Measurements from ENCODE around the gene PPP1R12B.
A peak's percentile ranks its signal among the peaks of the same experiment; 100 is the strongest.

Gene PPP1R12B

DNA sequence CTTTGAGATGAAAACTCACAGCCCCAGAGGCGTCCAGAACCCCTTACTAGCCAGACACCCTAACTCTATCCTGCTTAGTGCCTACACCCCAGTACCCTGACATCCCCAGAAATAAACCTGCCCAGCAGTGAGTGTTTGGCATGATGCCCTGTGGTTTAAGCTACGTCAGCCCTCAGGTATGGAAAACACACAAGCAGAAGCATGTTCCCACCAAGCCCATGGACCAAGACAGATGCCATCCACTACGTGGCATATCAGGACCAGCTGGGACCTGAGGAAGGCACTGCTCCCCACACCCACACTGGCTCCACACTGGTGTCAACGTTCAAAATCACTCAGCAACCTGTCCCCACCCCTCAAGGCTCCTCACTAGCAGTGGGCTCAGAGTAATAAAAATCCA, 245.3 kb downstream of the PPP1R12B start:
- DNase-seq (ENCODE audit: low spot score), result peak; percentile 97
- TF ChIP-seq CTCF (conservative IDR thresholded peaks at IDR 0.05; ENCODE audit: low read depth), result no peak
- CTCF ChIA-PET, result interaction anchor here (0.6 to 1.1 kb wide), 4 partner anchors 17 to 35 kb away, joined by 3 to 5 read pairs (median 4); no protein-coding TSS in a partner anchor
- peak overlapping the region; percentile 83 for H3K27ac ChIP-seq
- POLR2A ChIA-PET (ENCODE audit: low non-redundant PET), result no interaction called here

GRCh38 chr1:202596638-202597037, 248.1 kb downstream of the PPP1R12B start:
- POLR2A ChIA-PET (ENCODE audit: low non-redundant PET), result interaction anchor here (0.5 kb wide), 1 partner anchor 226 kb away, joined by 8 read pairs; no protein-coding TSS in a partner anchor
- CTCF ChIA-PET, result no interaction called here
- no peak overlapping the region for H3K27ac ChIP-seq
- TF ChIP-seq CTCF (conservative IDR thresholded peaks at IDR 0.05; ENCODE audit: low read depth), result no peak
- no peak for DNase-seq (ENCODE audit: low spot score)

DNA sequence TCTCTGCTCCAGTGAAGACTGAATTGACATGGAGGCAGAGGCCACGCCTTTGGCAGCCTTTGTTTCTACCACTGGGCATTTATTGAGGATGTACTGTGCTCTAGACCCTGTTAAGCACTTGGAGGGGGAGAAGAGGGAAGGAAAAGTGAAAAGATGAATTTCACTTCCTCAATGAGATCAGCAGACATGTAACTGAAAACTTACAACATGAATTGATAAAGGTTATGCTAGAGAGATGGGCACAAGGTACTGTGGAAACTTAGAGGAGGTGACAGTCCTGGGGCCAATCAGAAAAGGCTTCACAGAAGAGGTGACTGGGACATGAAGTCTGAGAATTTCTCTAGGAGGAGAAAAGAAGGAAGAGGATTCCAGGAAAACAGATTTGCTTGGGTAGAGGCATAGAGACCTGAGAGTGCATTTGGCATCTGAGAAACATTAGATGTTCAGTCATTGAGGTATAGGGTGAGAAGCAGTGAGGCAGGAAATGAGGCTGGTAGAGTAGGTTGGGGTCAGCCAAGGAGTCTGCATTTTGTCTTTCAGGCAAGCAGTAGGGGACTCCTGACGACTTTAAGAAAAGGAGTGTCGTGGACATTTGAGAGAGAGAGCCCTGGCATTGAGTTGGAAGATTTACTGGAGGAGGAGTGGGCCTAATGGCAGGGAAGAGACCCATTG, 248.7 kb downstream of the PPP1R12B start:
- no peak overlapping the region for H3K27ac ChIP-seq
- ChIA-PET CTCF (no interaction called here), POLR2A (ENCODE audit: low non-redundant PET) (interaction anchor here (0.5 kb wide), 1 partner anchor 226 kb away, joined by 8 read pairs; no protein-coding TSS in a partner anchor)
- no peak for TF ChIP-seq CTCF (conservative IDR thresholded peaks at IDR 0.05; ENCODE audit: low read depth)
- no peak for DNase-seq (ENCODE audit: low spot score)

- ChIA-PET CTCF (interaction anchor here (0.6 to 2.4 kb wide), 48 partner anchors 8 to 876 kb away, joined by 3 to 35 read pairs (median 5); no protein-coding TSS in a partner anchor), POLR2A (ENCODE audit: low non-redundant PET) (no interaction called here)
- H3K27ac ChIP-seq, result peak overlapping the region; percentile 20; the same call in 1 of the 2 replicates
- TF ChIP-seq CTCF (conservative IDR thresholded peaks at IDR 0.05; ENCODE audit: low read depth), result peak; percentile 84
- peak; percentile 89 for DNase-seq (ENCODE audit: low spot score)
Observed at GRCh38 chr1:202599669-202600431, 251.4 kb downstream of the PPP1R12B start.

- POLR2A ChIA-PET (ENCODE audit: low non-redundant PET), result no interaction called here
- CTCF ChIA-PET, result interaction anchor here (0.6 to 2.4 kb wide), 47 partner anchors 9 to 877 kb away, joined by 3 to 35 read pairs (median 5); no protein-coding TSS in a partner anchor
- peak; percentile 44 for TF ChIP-seq CTCF (conservative IDR thresholded peaks at IDR 0.05; ENCODE audit: low read depth)
- H3K27ac ChIP-seq, result no peak overlapping the region; the same call in 1 of the 2 replicates
- DNase-seq (ENCODE audit: low spot score), result no peak
Observed at GRCh38 chr1:202600432-202601041, 252.0 kb downstream of the PPP1R12B start.

DNA sequence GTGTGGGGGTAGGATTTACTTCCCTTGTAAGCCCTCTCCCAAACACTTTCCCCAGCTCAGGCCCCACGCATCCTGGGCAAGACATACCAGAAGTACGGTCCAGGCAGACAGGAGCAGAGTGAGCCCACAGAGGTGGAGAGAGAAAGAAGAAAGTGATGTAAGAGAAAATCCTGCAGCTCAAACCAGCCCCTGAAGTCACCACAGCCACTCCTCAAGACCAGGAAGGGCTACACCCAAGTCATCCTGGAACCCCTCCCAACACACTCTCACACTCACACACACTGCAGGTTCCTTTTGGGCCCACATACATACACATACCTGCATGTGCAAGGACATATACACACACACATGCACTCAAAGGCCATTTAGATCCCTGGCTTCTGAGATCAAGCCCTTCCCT, 254.9 kb downstream of the PPP1R12B start:
- DNase-seq (ENCODE audit: low spot score), result no peak
- H3K27ac ChIP-seq, result no peak overlapping the region
- ChIA-PET POLR2A (ENCODE audit: low non-redundant PET) (no interaction called here), CTCF (interaction anchor here (0.6 to 1.2 kb wide), 4 partner anchors 31 to 259 kb away, joined by 3 to 4 read pairs (median 3); no protein-coding TSS in a partner anchor)
- TF ChIP-seq CTCF (conservative IDR thresholded peaks at IDR 0.05; ENCODE audit: low read depth), result no peak
